GM12865 (cell line): ENCODE data around the gene OPRL1.

Experiments
- DNase-seq: peaks from one replicate; pipeline ENCODE4 v3.0.0; 2010; ENCODE audit warnings: low read depth
- H3K4me3 ChIP-seq: 2 replicates; pipeline ENCODE4 v1.5.1; 2011; ENCODE audit warnings: mild to moderate bottlenecking, low read depth, low read length, control low read depth
- TF ChIP-seq, protein P1 (sequence below): IDR thresholded peaks from 2 replicates; pipeline ENCODE4 v1.5.1; 2011; ENCODE audit warnings: low read length, control low read depth, low read depth, inconsistent platforms; ENCODE audit not compliant: insufficient read depth; ENCODE audit errors: missing control alignments

Gene OPRL1

DNA sequence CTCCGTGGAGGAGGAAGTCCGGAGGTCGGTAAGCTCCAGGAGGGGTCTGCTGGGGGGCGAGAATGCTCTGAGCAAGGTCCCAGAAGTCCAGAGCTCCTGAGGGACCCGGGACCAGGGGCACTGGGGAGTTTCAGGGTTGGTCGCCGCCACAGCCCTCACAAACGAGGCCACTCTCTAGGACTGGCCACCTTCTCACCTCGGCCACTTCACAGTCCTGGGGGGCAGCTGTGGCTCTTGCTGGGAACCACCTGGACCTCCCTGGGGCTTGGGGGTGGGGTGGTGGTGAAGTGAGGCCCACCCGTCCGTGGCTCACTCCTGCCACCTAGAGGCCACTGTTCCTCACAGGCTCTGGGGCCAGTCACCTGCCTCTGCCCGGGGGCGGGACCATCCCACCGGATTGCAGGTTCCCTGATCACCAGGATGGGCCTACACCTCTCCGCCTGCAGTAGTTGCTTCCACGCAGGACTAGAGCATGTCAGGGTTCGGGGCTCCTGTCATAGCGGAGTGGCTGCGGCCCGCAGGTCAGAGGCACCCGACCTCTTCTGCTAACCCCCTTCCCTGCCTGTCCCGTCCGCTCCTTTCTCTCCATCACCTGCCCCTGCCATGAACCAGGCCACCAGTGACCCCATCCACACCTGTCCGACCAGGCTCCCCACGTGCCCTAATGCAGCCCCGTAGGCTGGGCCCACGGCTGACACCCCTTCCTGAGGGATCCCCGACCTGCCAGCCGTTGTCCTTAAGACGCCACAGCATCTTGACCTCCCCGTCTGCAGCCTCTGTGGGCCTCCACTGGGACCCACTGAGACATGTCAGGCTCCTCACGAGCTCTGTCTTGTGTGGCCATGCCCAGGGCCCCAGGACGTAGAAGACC, 22.0 kb upstream of the OPRL1 start:
- peak; percentile 82 for DNase-seq
- TF ChIP-seq, protein P1, sequence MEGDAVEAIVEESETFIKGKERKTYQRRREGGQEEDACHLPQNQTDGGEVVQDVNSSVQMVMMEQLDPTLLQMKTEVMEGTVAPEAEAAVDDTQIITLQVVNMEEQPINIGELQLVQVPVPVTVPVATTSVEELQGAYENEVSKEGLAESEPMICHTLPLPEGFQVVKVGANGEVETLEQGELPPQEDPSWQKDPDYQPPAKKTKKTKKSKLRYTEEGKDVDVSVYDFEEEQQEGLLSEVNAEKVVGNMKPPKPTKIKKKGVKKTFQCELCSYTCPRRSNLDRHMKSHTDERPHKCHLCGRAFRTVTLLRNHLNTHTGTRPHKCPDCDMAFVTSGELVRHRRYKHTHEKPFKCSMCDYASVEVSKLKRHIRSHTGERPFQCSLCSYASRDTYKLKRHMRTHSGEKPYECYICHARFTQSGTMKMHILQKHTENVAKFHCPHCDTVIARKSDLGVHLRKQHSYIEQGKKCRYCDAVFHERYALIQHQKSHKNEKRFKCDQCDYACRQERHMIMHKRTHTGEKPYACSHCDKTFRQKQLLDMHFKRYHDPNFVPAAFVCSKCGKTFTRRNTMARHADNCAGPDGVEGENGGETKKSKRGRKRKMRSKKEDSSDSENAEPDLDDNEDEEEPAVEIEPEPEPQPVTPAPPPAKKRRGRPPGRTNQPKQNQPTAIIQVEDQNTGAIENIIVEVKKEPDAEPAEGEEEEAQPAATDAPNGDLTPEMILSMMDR, result peak; percentile 94
- H3K4me3 ChIP-seq, result no peak overlapping the region

DNA sequence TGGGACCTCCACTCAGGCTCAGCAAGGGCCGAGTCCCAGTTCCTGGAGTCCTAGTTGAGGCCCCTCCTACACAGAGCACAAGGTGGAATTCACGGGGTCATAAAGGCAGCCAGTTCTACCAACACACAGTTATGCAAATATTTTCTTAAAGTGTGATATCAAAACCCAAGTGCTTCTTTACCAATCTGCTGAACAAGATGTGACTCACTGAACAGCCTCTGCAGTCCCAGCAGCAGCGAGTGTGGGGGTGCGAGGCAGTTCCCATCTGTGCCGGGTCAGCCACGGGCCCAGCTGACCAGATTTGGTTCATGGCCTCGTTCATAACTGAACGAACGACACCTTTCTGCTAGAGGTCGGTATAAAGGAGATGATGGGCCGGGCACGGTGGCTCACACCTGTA, 21.3 kb upstream of the OPRL1 start:
- no peak overlapping the region for H3K4me3 ChIP-seq
- no peak for DNase-seq
- TF ChIP-seq, protein P1, result no peak

DNA sequence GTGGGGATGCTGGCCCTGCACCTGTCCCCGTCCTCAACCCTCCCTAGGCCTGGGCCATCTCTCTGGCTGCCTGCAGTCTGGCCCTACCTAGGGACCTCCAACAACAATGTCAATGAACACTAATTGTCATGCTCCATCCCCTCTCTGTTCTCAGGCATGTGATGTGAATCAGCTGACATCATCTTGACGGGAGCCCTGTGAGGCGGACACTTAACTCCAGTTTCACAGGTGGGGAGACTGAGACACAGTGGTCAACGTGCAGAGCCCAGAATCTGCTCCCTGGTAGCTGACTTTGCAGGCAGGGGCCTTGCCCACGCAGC, 17.6 kb upstream of the OPRL1 start:
- DNase-seq, result no peak
- TF ChIP-seq, protein P1, result no peak
- H3K4me3 ChIP-seq, result peak overlapping the region; percentile 63

DNA sequence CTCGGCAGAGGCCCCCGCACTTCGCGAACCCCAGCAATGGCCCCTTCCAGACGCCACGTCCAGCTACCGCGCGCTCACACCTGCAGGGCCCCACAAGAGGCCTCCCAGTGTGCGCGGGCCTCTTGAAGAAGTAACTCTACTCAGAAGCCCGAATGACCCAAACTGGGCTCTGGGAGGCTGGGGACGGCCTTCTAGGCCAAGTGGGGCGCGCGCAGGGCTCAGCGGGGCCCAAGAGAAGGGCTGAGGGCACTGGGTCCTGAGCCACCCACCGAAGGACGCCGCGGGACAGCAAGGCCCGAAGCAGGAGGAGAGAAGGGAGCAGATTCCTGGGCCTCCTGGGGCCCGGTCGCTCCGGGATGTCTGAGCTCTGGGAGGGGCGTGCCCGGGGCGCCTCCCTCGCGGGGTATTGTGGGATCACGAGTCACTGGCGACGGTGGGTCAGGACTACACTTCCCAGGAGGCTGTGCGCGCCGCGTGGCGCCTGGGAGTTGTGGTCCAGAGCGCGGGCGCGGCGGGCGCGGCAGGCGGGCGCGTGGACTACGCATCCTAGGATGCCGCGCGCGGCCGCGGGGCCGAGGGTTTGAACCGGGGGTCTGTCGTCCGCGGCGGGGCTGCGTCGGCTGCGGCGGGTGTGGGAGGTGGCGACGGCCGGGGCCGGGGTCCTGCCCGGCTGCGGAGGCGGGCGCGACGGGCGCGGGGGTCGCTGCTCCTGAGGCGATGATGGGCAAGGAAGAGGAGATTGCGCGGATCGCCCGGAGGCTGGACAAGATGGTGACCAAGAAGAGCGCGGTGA, 17.1 kb upstream of the OPRL1 start, which contains the start of gene TCEA2:
TCEA2 (plus strand) TSS at position 603 of the 793 bp plus-strand sequence; CDS start at position 718, 115 bp downstream.
- peak; percentile 96 for DNase-seq
- TF ChIP-seq, protein P1, result no peak
- H3K4me3 ChIP-seq, result peak within 1 kb of the TSS; percentile 75

DNA sequence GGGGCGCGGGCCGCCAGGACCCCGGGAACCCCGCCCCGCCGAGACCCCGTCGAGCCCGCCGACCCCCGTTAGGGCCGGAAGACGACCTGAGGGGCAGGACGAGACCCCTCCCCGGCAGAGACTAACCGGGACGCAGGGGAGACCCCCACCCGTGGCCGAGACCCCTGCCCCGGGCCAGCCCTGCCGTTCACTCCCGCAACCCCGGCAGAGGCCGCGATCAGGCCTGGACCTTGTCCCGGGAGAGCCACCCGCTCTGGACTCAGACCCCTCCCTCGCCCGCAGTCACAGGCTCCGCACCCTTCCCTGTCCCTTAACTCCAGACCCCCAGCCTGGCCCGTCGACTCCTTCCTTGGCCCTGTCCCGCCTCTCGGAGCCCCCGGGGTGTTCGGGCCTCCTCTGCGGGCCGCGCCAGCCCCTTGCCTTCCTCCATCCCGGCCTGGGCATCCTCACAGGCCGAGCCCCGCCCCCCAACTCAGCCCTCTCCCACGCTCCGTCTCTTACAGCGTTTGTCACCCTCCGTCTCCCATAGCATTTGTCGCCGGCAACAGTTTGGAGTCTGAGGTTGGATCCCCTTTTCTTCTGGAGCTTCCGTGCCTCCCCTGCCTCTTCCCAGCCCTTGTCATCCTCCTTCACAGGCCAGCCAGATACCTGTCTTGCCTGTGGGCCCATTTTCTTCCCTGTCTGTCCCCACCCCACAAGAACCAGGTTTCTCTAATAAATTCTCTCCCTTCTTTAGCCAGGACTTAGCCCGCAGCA, 16.3 kb upstream of the OPRL1 start:
- DNase-seq, result no peak
- H3K4me3 ChIP-seq, result peak overlapping the region; percentile 75
- TF ChIP-seq, protein P1, result no peak

DNA sequence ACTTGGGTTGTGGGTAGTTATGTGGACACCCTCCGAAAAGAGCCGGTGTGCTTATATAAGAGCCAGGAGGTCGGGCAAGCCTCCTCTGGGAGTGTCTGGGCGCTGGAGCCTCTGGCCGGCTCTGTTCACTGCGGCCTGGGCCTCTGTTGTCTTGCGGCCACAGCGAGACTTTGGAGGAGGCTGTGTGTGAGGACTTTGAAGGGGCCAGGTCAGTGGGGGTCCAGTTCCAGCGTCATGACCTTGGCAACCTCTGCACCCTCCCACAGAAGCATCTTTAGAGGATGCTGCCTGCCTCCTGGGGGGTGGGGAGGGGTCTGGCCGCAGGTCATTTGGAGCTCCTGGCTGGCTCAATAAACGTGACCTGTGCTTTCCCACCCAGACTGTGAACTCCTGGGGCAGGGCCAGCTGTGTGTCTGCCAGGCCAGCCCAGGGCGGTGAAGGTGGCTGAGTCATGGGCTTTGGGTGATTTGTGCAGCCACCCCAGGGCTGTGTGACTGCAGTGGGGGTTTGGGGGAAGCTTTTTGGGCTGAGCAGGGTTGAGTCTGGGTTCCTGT, 15.7 kb upstream of the OPRL1 start:
- DNase-seq, result no peak
- H3K4me3 ChIP-seq, result 0 out of 2 replicates have a peak overlapping the region, but pooled peaks have one; percentile 75
- TF ChIP-seq, protein P1, result no peak
